Muscle of leg (tissue), 16 donors: ENCODE data around the gene TMEM269. TPM values are rescaled to one million over a fixed set of nuclear protein-coding genes. Genes with fewer than 3 reads are reported as not detected.

Experiments
- DNase-seq: peaks from one replicate; pipeline ENCODE4 v3.0.0; 2013
- H3K27ac ChIP-seq: one replicate; pipeline ENCODE4 v1.5.1; 2013; ENCODE audit warnings: mild to moderate bottlenecking, low read length, control low read depth
- H3K27me3 ChIP-seq: one replicate; pipeline ENCODE4 v1.6.1; 2013; ENCODE audit warnings: low read length; ENCODE audit not compliant: control insufficient read depth, insufficient read depth
- H3K36me3 ChIP-seq: one replicate; pipeline ENCODE4 v1.6.1; 2013; ENCODE audit warnings: low read length; ENCODE audit not compliant: control insufficient read depth, insufficient read depth
- H3K4me1 ChIP-seq: one replicate; pipeline ENCODE4 v1.6.1; 2013; ENCODE audit warnings: low read length; ENCODE audit not compliant: control insufficient read depth, insufficient read depth
- H3K4me3 ChIP-seq: one replicate; pipeline ENCODE4 v1.5.1; 2013; ENCODE audit warnings: low read length, control low read depth
- H3K9me3 ChIP-seq: replicated peaks from 2 replicates; pipeline ENCODE4 v1.6.1; 2013; ENCODE audit warnings: low read depth, low read length; ENCODE audit not compliant: control insufficient read depth
- WGBS: methylation state at CpG from one replicate; pipeline ENCODE4 v1.1.5; 2013; ENCODE audit warnings: missing lambda C conversion rate; ENCODE audit not compliant: insufficient coverage; 5-methylcytosine and 5-hydroxymethylcytosine counted together
- long read RNA-seq, 11 donors: transcript quantifications; one replicate each; lab custom pipeline, GENCODE V29; 2026
- polyA plus RNA-seq, 8 donors: library from polyadenylated mRNA; unstranded; fragments of 120-200 nt; gene quantifications; one replicate each; pipeline versions ENCODE4 v1.2.1 to v1.2.3, GENCODE V29; 2013; ENCODE audit warnings: inconsistent platforms in 1 of 8, low replicate concordance in 1 of 8; ENCODE audit not compliant: insufficient read length in 8 of 8, insufficient read depth in 1 of 8
- total RNA-seq: library from RNA; stranded (reverse); fragments of 120-200 nt; gene quantifications from one replicate; pipeline ENCODE4 v1.2.4, GENCODE V29; 2013

The TMEM269 gene, protein sequence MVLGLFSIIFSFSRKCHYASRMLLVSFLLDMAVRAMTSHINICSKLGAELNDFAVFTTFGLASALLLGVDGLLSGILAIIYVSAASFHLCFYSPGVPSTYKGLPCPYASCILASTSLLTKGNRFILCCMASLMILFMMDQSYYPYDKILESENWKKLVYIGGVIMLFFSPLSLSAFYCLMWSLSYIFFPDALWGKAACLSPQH
- 0.18 TPM for total RNA-seq
- polyA plus RNA-seq = 1 to 10 TPM in 1 of 8 donors, under 1 TPM in 7; 0.56 to 1.2 (median 0.80) TPM
- long read RNA-seq, donor 1, partial matches to known transcripts = 0 of 40 reads
- long read RNA-seq, donor 1, other reads (novel, unspliced or antisense) = 40 of 40 reads
- long read RNA-seq, donor 2 = 0 reads
- long read RNA-seq, donor 3, partial matches to known transcripts = 17 of 125 reads
- long read RNA-seq, donor 3, other reads (novel, unspliced or antisense) = 108 of 125 reads
- long read RNA-seq, donor 4, partial matches to known transcripts = 6 of 55 reads
- long read RNA-seq, donor 4, other reads (novel, unspliced or antisense) = 49 of 55 reads
- long read RNA-seq, donor 5, partial matches to known transcripts = 212 of 220 reads
- long read RNA-seq, donor 5, other reads (novel, unspliced or antisense) = 8 of 220 reads
- long read RNA-seq, donor 6, partial matches to known transcripts = 17 of 194 reads
- long read RNA-seq, donor 6, other reads (novel, unspliced or antisense) = 177 of 194 reads
- long read RNA-seq, donor 7 = 0 reads
- long read RNA-seq, donor 8, partial matches to known transcripts = 0 of 1 reads
- long read RNA-seq, donor 8, other reads (novel, unspliced or antisense) = 0 of 1 reads
- long read RNA-seq, donor 9 = 0 reads
- long read RNA-seq, donor 10, partial matches to known transcripts = 25 of 151 reads
- long read RNA-seq, donor 10, other reads (novel, unspliced or antisense) = 126 of 151 reads
- long read RNA-seq, donor 11 = 0 reads

DNA sequence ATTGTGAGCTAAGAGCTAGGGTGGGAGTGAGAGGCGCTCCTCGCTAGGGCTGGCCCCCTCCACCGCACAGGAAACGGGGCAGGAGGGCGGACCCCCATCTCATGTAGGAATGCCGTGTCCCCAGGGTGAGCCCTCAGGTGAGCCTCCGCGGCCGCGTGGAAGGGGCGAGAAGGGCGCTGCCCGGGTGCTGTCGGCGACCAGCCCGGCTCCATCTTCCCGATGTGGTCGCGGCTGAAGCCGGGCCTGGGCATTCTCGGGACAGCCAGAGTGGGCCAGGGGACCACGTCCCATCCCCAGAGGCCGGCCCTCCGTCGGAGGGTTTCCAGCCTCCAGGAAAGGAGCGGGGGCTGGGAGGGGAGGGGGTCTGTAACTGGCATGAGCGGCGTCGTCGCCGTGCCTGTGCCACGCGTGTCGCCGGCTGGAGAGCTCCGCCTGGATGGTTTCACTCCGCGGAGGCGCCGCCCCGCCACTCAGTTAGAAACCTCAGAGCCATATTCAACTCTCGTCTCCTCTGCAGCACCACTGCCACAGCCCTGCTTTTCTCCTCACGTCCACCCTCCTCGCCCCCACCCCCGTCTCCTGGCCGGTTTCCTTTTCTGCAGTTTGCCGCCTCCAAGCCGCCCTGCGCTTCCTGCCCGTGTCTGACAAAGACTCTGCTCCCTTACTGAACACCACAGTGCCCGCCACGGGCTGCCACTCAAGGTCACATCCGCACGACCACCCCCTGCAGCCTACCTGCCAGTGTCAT, at the start of gene TMEM269:
Gene TMEM269, plus strand, starts transcription at position 46 of the 748 bp plus-strand sequence. CDS start 4,903 bp downstream, outside the sequence.
- WGBS = 3% methylated on average over 51 of the region's 54 CpGs
- peak; percentile 31 for DNase-seq
- Histone ChIP-seq H3K9me3 (no peaks in the 10 kb centered on the region), H3K27ac (no peak within 1 kb of the TSS), H3K27me3 (no peaks in the 10 kb centered on the region), H3K36me3 (peaks cover 8% of the 10 kb centered on the region), H3K4me1 (peaks cover 15% of the 10 kb centered on the region), H3K4me3 (peak within 1 kb of the TSS; percentile 47)

DNA sequence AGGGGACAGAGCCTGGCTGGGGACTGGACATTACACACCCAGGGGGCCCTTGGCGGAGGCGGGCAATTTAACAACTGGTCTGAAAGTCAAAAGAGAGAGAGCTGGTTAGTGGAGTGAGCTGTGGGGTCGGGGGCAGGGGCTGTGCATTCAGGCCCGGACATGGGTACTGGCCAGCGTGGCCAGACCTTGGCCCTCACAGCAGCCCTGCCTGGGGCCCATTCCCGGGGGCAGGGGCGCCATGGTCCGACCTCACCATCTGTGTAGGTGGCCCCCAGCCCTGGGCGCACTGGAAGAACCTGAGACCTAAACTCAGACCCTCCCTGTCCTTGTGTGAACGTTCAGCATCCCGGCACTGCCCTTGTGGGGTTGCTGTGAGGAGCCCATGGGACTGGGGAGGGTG, 49.7 kb upstream of the TMEM269 start:
- Histone ChIP-seq H3K9me3 (no peaks in the 10 kb centered on the region), H3K27me3 (no peaks in the 10 kb centered on the region), H3K4me3 (no peak overlapping the region), H3K27ac (no peak overlapping the region), H3K4me1 (peaks cover 5% of the 10 kb centered on the region), H3K36me3 (no peaks in the 10 kb centered on the region)
- WGBS = 76% methylated on average over 11 of the region's 11 CpGs
- no peak for DNase-seq

DNA sequence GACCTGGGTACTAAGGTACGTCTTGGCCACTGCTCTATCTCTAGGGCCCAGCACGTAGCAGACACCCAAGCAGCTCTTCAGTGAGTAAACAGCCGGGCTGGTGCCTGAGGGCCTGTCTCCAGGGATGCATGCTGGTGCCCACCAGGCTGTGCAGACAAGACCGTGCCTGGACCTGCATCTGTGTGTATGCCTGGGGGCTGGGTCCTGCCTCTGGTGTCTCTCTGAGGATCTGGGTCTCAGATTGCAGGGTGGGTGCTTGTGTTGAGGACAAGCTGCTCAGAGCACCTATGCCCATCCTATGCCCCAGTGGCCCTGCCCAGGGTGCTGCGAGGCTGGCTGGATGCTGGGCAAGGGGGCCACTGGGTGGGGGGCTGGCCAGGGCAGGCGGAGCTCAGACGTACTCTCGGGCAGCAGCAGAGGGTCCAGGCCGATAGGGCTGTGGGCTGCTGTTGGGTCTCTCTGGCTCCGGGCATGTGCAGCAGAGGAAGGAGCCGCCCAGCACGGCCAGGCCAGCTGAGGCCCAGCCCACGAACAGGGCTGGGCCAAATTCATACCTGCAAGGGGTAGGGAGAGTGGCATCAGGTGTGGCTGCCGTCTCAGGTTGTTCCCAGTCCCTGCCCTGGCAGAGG, 49.2 kb upstream of the TMEM269 start:
- peaks cover 8% of the 10 kb centered on the region for H3K4me1 ChIP-seq
- H3K27me3 ChIP-seq = no peaks in the 10 kb centered on the region
- no peak overlapping the region for H3K27ac ChIP-seq
- no peak for DNase-seq
- 76% methylated on average over 13 of the region's 14 CpGs for WGBS
- H3K9me3 ChIP-seq = no peaks in the 10 kb centered on the region
- no peaks in the 10 kb centered on the region for H3K36me3 ChIP-seq
- H3K4me3 ChIP-seq = no peak overlapping the region

DNA sequence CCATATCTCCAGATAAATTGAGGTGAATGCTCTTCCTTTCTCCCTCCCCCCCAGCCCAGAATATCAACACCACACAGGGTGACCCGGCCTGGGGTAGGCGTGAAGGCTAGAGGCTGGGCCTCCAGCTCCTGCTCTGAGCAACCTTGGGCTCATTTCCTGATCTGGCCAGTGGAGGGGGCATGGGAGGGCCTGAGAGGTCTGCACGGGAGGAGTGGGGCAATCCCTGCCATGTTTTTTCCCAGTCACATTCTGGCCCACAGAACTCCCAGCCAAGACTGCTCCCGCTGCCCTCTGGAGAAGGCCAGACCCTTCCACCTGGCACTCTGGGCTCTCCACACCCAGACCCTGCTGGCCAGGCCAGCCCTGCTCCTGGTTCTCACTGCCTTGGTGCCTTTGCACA, 48.6 kb upstream of the TMEM269 start:
- H3K27me3 ChIP-seq = no peaks in the 10 kb centered on the region
- no peak overlapping the region for H3K4me3 ChIP-seq
- 100% methylated on average over 1 of the region's 4 CpGs for WGBS
- no peak overlapping the region for H3K27ac ChIP-seq
- no peaks in the 10 kb centered on the region for H3K36me3 ChIP-seq
- no peaks in the 10 kb centered on the region for H3K9me3 ChIP-seq
- H3K4me1 ChIP-seq = peaks cover 12% of the 10 kb centered on the region
- no peak for DNase-seq

DNA sequence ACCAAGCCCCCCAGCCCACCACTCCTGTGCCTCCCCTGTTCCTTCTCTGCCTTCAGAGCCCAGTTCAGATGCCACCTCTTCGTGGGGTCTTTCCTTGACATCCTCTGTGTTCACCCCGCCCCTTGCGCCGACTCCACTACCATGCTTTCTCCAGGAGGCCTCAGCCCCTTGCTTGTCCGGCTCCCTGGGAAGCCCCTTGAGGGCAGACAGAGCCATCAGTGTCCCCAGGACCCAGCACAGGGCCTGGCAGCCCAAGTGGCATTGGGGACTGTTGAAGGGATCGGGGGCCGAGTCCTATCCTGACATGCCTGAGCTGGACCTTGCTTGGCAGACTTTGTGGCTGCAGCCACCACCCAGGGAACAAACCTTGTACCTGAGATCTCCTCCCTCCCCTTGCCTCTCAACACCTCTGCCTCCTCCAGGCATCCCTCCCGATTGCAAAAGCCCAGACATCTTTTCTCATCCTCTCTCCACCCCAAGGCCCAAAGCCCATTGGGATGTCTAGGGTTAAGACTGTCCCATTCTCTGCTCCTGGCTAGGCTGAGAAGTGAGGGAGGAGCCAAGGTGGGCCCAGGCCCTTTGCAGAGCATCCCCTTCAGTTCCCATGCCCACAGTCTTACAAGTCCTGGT, 48.1 kb upstream of the TMEM269 start:
- Histone ChIP-seq H3K27me3 (no peaks in the 10 kb centered on the region), H3K9me3 (no peaks in the 10 kb centered on the region)
- WGBS = 100% methylated on average over 6 of the region's 8 CpGs

DNA sequence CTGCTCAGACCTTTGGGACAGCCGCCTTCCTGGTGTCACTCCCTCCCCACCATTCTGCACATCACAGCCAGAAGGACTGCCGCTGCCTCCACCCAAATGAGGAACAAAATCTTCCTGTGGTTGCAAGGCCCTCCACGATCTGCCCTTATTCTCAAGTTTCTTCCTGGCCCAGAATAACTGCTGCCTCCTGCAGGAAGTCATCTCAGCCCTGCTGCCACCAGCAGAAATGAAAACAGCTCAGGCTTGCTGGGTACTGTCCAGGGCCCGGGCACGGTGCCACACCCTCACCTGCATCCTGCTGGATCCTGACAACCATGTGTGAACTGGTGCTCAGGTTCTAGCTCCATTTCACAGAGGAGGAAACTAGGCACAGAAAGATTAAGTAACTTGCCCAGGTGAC, 47.5 kb upstream of the TMEM269 start:
- Histone ChIP-seq H3K9me3 (no peaks in the 10 kb centered on the region), H3K36me3 (no peaks in the 10 kb centered on the region), H3K27me3 (no peaks in the 10 kb centered on the region), H3K4me1 (peaks cover 12% of the 10 kb centered on the region), H3K4me3 (no peak overlapping the region), H3K27ac (no peak overlapping the region)
- 42% methylated on average over 5 of the region's 5 CpGs for WGBS
- peak; percentile 42 for DNase-seq

More for the DNA sequence above, 48.1 kb upstream of the TMEM269 start:
- Histone ChIP-seq H3K27ac (no peak overlapping the region), H3K4me1 (peaks cover 12% of the 10 kb centered on the region), H3K4me3 (no peak overlapping the region), H3K36me3 (no peaks in the 10 kb centered on the region)
- no peak for DNase-seq

DNA sequence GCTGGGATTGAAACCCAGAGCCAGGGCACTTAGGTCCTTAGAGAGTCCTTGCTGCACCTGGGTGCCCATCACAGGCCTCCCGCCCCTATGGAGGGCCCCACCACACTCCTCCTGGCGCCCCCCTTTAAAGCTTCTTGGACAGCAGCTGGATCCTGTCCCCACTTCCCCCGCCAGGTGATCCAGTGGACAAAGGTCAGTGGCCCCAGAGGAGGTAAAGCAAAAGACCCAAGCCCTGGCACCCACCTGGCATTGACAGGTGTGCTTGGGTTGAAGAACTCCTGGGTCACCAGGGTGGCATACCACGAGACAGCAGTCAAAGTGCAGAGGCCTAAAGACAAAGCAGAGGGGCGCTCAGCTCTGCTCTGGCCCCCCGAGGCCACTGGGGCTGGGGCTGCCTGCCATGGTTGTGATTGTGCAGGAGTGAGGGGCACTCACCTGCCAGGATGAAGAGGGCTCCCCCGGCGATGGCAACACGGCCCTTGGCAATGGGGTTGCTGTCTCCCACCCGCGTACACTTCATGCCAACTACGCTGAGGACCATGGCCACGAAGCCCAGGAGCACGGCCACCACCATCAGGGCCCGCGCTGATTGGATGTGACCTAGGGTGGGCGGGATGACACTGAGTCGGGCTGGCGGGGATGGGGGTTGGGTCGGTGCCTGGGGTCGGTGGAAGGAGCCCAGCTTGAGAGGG, 46.7 kb upstream of the TMEM269 start:
- Histone ChIP-seq H3K27me3 (no peaks in the 10 kb centered on the region), H3K4me3 (no peak overlapping the region), H3K4me1 (peaks cover 12% of the 10 kb centered on the region), H3K36me3 (no peaks in the 10 kb centered on the region), H3K9me3 (no peaks in the 10 kb centered on the region), H3K27ac (no peak overlapping the region)
- DNase-seq = no peak
- 84% methylated on average over 18 of the region's 21 CpGs for WGBS

DNA sequence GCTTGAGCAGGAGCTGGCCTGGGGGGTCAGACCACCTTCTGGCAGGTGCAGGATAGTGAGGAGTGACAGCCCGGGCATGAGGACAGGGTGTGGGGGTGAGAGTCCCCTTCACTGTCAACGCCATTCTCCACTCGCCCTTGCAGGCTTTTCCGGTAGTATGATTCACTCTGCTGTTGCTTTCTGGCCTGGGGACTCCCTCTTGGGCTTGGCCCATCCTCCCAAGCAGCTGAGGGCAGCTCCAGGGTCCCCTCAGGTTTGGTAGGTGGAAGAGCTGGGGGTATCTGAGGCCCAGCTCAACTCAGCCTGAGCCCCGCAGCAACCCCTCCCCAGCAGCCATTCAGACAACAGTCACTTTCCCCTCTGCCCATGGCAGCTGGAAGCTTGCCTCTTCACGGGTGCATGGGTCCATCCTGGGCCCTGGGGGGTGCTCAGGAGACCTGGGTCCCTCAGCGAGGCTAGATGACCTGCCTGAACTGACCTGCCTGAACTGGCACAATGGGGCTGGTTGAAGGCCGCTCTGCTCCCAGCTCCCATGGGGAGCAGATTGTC, 46.0 kb upstream of the TMEM269 start:
- peaks cover 12% of the 10 kb centered on the region for H3K4me1 ChIP-seq
- no peaks in the 10 kb centered on the region for H3K27me3 ChIP-seq
- no peaks in the 10 kb centered on the region for H3K36me3 ChIP-seq
- DNase-seq = no peak
- 74% methylated on average over 3 of the region's 8 CpGs for WGBS
- no peak overlapping the region for H3K27ac ChIP-seq
- no peak overlapping the region for H3K4me3 ChIP-seq
- H3K9me3 ChIP-seq = no peaks in the 10 kb centered on the region
